Liver (tissue), 3 donors: Measurements from ENCODE around the gene PPY.

Experiments
- ATF3 ChIP-seq: IDR thresholded peaks from 2 replicates; pipeline ENCODE4 v1.6.1; 2016; ENCODE audit warnings: antibody characterized with exemption
- CTCF ChIP-seq: fragments of 150-350 bp; IDR thresholded peaks from 2 replicates; pipeline ENCODE4 v1.5.1; 2017; ENCODE audit warnings: improper control_type of control experiment, low read depth, low read length; ENCODE audit not compliant: missing input control
- EGR1 ChIP-seq, 2 donors: IDR thresholded peaks; 2 replicates each; pipeline ENCODE4 v1.6.1; 2016 to 2018; ENCODE audit warnings: antibody characterized with exemption in 2 of 2, low read depth in 2 of 2
- GABPA ChIP-seq, 2 donors: IDR thresholded peaks in 1 of 2; conservative IDR thresholded peaks in 1 of 2; 2 replicates each; pipeline ENCODE4 v1.6.1; 2016; ENCODE audit warnings: antibody characterized with exemption in 2 of 2, mild to moderate bottlenecking in 1 of 2, moderate library complexity in 1 of 2
- HNF4G ChIP-seq: IDR thresholded peaks from 2 replicates; pipeline ENCODE4 v1.6.1; 2016; ENCODE audit warnings: antibody characterized with exemption
- NR2F2 ChIP-seq: IDR thresholded peaks from 2 replicates; pipeline ENCODE4 v1.6.1; 2016; ENCODE audit warnings: antibody characterized with exemption
- RAD21 ChIP-seq, 2 donors: IDR thresholded peaks; 2 replicates each; pipeline ENCODE4 v1.6.1; 2016; ENCODE audit warnings: antibody characterized with exemption in 2 of 2, mild to moderate bottlenecking in 2 of 2
- RXRA ChIP-seq, 2 donors: IDR thresholded peaks; 2 replicates each; pipeline ENCODE4 v1.6.1; 2017 to 2018; ENCODE audit warnings: antibody characterized with exemption in 2 of 2, mild to moderate bottlenecking in 1 of 2
- SP1 ChIP-seq: IDR thresholded peaks from 2 replicates; pipeline ENCODE4 v1.6.1; 2018; ENCODE audit warnings: antibody characterized with exemption, mild to moderate bottlenecking
- TAF1 ChIP-seq: conservative IDR thresholded peaks from 2 replicates; pipeline ENCODE4 v1.6.1; 2016; ENCODE audit warnings: antibody characterized with exemption, mild to moderate bottlenecking
- YY1 ChIP-seq: IDR thresholded peaks from 2 replicates; pipeline ENCODE4 v1.6.1; 2016; ENCODE audit warnings: antibody characterized with exemption, mild to moderate bottlenecking
- ZBTB33 ChIP-seq: IDR thresholded peaks from 2 replicates; pipeline ENCODE4 v1.6.1; 2016; ENCODE audit warnings: antibody characterized with exemption
- TF ChIP-seq, protein P1 (sequence below): IDR thresholded peaks from 2 replicates; pipeline ENCODE4 v1.6.1; 2016; ENCODE audit warnings: antibody characterized with exemption, mild to moderate bottlenecking
- donor health status: healthy.
- donor health status: healthy.

GRCh38 chr17:43891851-43892646, 50.2 kb downstream of the PPY start:
- TF ChIP-seq CTCF (no peak), GABPA (IDR thresholded peaks at IDR 0.05 in 1 of 2, conservative IDR thresholded peaks at IDR 0.05 in 1 of 2) (no peak), RAD21 (IDR thresholded peaks at IDR 0.05) (no peak), YY1 (no peak), EGR1 (IDR thresholded peaks at IDR 0.05; ENCODE audit: low read depth in 2 of 2) (no peak), ATF3 (no peak), RXRA (IDR thresholded peaks at IDR 0.05) (no peak), ZBTB33 (no peak), TAF1 (no peak), SP1 (no peak), NR2F2 (no peak), HNF4G (no peak)
- TF ChIP-seq, protein P1, sequence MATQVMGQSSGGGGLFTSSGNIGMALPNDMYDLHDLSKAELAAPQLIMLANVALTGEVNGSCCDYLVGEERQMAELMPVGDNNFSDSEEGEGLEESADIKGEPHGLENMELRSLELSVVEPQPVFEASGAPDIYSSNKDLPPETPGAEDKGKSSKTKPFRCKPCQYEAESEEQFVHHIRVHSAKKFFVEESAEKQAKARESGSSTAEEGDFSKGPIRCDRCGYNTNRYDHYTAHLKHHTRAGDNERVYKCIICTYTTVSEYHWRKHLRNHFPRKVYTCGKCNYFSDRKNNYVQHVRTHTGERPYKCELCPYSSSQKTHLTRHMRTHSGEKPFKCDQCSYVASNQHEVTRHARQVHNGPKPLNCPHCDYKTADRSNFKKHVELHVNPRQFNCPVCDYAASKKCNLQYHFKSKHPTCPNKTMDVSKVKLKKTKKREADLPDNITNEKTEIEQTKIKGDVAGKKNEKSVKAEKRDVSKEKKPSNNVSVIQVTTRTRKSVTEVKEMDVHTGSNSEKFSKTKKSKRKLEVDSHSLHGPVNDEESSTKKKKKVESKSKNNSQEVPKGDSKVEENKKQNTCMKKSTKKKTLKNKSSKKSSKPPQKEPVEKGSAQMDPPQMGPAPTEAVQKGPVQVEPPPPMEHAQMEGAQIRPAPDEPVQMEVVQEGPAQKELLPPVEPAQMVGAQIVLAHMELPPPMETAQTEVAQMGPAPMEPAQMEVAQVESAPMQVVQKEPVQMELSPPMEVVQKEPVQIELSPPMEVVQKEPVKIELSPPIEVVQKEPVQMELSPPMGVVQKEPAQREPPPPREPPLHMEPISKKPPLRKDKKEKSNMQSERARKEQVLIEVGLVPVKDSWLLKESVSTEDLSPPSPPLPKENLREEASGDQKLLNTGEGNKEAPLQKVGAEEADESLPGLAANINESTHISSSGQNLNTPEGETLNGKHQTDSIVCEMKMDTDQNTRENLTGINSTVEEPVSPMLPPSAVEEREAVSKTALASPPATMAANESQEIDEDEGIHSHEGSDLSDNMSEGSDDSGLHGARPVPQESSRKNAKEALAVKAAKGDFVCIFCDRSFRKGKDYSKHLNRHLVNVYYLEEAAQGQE, result no peak
